Activated T-helper 2 cell treated with anti-CD3 and anti-CD28 coated beads, Interferon-gamma antibody, Interleukin-2, Interleukin-4, amounts not matched to agents 10 μg/mL and 5 μg/mL and 100 μg/mL, durations not matched to agents 14 hours and 24 hours and 36 hours (primary cell): ENCODE results near the gene ETV6. TPM values are rescaled to one million over a fixed set of nuclear protein-coding genes. Genes with fewer than 3 reads are reported as not detected.
A peak's percentile ranks its signal among the peaks of the same experiment; 100 is the strongest.

ENCODE experiments used
- DNase-seq: peaks from one replicate; pipeline ENCODE4 v3.0.0; 2021; ENCODE audit warnings: low spot score
- H3K27ac Mint-ChIP-seq: one replicate; pipeline ENCODE4 v1.8.0; 2021; ENCODE audit warnings: mixed read lengths
- H3K27me3 Mint-ChIP-seq: one replicate; pipeline ENCODE4 v1.8.0; 2021; ENCODE audit warnings: low read depth, mixed read lengths
- H3K36me3 Mint-ChIP-seq: one replicate; pipeline ENCODE4 v1.8.0; 2021; ENCODE audit warnings: low read depth, mixed read lengths
- H3K4me1 Mint-ChIP-seq: one replicate; pipeline ENCODE4 v1.8.0; 2021; ENCODE audit warnings: low read depth, mixed read lengths
- H3K4me3 Mint-ChIP-seq: one replicate; pipeline ENCODE4 v1.8.0; 2021; ENCODE audit warnings: low read depth, mild to moderate bottlenecking, moderate library complexity, mixed read lengths
- H3K9me3 Mint-ChIP-seq: one replicate; pipeline ENCODE4 v1.8.0; 2021; ENCODE audit warnings: mixed read lengths
- intact Hi-C: fragments of 100-400 bp; cut with micrococcal nuclease; formaldehyde crosslinking; loops from one replicate; pipeline ENCODE4 v1.15.1; 2023
- total RNA-seq: library from RNA; stranded (reverse); gene quantifications from 2 replicates; pipeline ENCODE4 v1.2.3, GENCODE V29; 2022

Gene ETV6
- total RNA-seq, 1 donor from 2014 or later = 69.4 TPM

- H3K9me3 Mint-ChIP-seq = no peaks in the 10 kb centered on the region
- no peak for DNase-seq
- H3K27me3 Mint-ChIP-seq = no peaks in the 10 kb centered on the region
- intact Hi-C loops = no loop called here
- peaks cover 37% of the 10 kb centered on the region for H3K36me3 Mint-ChIP-seq
- no peak overlapping the region for H3K27ac Mint-ChIP-seq
- H3K4me1 Mint-ChIP-seq = peaks cover 23% of the 10 kb centered on the region
- no peak overlapping the region for H3K4me3 Mint-ChIP-seq
These were observed 173.6 kb downstream of the ETV6 start for GRCh38 chr12:11823043-11823442.

DNA sequence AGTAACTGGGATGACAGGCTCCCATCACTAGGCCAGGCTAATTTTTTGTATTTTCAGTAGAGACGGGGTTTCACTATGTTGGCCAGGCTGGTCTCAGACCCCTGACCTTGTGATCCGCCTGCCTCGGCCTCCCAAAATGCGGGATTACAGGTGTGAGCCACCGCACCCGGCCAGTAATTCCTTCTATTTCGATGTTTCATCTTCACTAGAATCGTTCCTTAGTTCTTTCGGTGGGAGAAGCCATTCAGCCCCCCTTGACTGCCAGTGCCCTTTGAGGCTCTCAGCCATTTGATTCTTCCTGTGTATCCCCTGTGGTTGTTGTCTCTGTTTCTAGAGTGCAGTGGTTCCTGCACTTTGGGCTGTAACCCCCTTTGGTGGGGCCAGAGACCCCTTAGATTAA lies 174.1 kb downstream of the ETV6 start:
- intact Hi-C loops = no loop called here
- no peak overlapping the region for H3K27ac Mint-ChIP-seq
- H3K9me3 Mint-ChIP-seq = no peaks in the 10 kb centered on the region
- peaks cover 37% of the 10 kb centered on the region for H3K36me3 Mint-ChIP-seq
- peaks cover 23% of the 10 kb centered on the region for H3K4me1 Mint-ChIP-seq
- H3K27me3 Mint-ChIP-seq = no peaks in the 10 kb centered on the region
- DNase-seq = no peak
- no peak overlapping the region for H3K4me3 Mint-ChIP-seq

DNA sequence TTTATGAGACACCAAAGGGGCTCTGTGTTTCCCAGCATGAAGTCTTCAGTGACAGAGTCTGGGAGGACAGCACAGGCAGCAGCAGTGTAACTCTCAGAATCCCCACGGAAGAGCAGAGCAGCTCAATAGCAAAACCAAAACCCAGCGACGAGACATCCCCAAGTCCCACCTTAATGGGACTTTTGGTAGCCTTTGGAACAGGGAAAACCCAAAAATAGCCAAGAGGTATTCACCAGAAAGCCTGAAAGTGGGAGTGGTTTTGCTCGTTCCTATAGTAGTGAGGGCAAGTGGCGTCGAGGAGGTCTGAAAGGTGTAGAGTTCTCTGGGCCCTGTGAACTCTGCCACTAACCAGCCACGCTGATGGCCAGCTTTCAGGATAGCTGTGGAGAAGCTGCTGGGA lies 174.6 kb downstream of the ETV6 start:
- H3K4me1 Mint-ChIP-seq = peaks cover 23% of the 10 kb centered on the region
- H3K4me3 Mint-ChIP-seq = no peak overlapping the region
- H3K27me3 Mint-ChIP-seq = no peaks in the 10 kb centered on the region
- no peak overlapping the region for H3K27ac Mint-ChIP-seq
- intact Hi-C loops = no loop called here
- DNase-seq = no peak
- H3K36me3 Mint-ChIP-seq = peaks cover 37% of the 10 kb centered on the region
- no peaks in the 10 kb centered on the region for H3K9me3 Mint-ChIP-seq

DNA sequence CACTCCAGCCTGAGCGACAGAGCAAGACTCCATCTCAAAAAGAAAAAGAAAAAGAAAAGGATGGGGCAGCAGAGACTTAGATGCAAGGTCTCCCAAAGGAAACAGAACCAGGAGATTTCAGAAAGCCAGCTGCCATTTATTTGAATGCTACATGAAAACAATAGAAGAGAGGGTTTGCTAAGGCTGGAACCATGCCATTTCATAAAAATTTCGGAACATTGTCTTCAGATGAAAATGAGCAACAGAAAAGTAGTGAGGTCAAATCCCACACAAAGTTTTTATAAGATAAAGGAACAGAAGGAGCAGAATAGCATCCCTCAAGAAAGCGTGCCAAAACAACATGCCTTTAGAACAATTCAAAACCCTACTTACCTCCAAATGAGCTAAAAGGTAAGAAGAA lies 175.3 kb downstream of the ETV6 start:
- H3K27ac Mint-ChIP-seq = no peak overlapping the region
- peaks cover 23% of the 10 kb centered on the region for H3K4me1 Mint-ChIP-seq
- intact Hi-C loops = no loop called here
- peaks cover 37% of the 10 kb centered on the region for H3K36me3 Mint-ChIP-seq
- no peak for DNase-seq
- H3K4me3 Mint-ChIP-seq = no peak overlapping the region
- H3K27me3 Mint-ChIP-seq = no peaks in the 10 kb centered on the region
- H3K9me3 Mint-ChIP-seq = no peaks in the 10 kb centered on the region

- no peak overlapping the region for H3K4me3 Mint-ChIP-seq
- peaks cover 23% of the 10 kb centered on the region for H3K4me1 Mint-ChIP-seq
- intact Hi-C loops = no loop called here
- DNase-seq = no peak
- H3K27me3 Mint-ChIP-seq = no peaks in the 10 kb centered on the region
- no peak overlapping the region for H3K27ac Mint-ChIP-seq
- H3K9me3 Mint-ChIP-seq = no peaks in the 10 kb centered on the region
- peaks cover 37% of the 10 kb centered on the region for H3K36me3 Mint-ChIP-seq
These were observed 175.8 kb downstream of the ETV6 start for GRCh38 chr12:11825278-11825677.

- Mint-ChIP-seq H3K36me3 (peaks cover 37% of the 10 kb centered on the region), H3K27ac (no peak overlapping the region), H3K9me3 (no peaks in the 10 kb centered on the region), H3K4me1 (peaks cover 23% of the 10 kb centered on the region), H3K4me3 (no peak overlapping the region), H3K27me3 (no peaks in the 10 kb centered on the region)
- intact Hi-C loops = no loop called here
- no peak for DNase-seq
These were observed 177.1 kb downstream of the ETV6 start for GRCh38 chr12:11826574-11826973.

DNA sequence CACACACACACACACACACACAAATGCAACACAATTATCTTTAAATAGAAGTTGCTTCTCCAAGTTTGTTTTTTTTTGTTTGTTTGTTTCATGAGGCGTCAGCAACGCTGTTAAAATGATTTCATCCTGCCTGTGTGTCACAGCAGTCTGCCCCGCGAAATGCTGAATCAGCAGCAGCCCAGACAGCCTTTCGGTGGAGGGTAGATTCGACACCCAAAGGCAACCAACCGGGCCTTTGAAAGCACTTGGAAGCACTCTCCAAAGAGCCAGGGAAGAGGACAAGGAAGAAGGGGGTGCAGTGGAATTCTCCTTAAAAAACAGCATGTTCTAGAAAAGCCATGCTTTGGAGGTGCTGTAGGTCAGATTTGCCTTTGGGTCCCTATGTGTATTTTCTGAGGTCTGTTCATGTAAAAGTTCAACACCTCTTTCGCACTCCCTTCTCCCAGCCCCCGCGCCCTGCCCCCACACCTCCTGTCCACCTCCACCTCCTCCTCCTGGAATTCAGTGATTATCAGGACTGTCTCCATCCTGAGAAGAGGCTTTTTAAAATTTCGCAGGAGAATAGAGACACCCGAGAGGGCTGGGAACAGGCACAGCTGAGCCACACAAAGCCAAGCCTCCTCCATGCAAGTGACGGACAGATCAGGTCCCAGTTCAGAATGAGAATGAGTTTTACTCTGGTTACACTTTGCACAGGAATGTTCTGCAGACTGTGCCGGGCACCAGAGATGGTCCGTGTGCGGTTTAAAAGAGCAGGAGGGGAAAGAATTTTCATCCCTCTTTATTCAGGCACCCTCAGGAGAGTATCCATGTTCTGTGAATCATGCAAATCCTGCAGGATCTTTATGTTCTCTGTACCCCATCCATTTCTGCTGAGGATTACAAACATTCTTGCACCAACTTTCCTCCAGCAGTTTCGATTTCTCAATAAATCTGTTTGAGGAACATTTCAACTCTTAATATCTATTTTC lies 177.9 kb downstream of the ETV6 start:
- Mint-ChIP-seq H3K27ac (no peak overlapping the region), H3K36me3 (peaks cover 34% of the 10 kb centered on the region), H3K9me3 (no peaks in the 10 kb centered on the region), H3K27me3 (no peaks in the 10 kb centered on the region), H3K4me3 (no peak overlapping the region), H3K4me1 (peaks cover 23% of the 10 kb centered on the region)
- no peak for DNase-seq
- intact Hi-C loops = no loop called here

DNA sequence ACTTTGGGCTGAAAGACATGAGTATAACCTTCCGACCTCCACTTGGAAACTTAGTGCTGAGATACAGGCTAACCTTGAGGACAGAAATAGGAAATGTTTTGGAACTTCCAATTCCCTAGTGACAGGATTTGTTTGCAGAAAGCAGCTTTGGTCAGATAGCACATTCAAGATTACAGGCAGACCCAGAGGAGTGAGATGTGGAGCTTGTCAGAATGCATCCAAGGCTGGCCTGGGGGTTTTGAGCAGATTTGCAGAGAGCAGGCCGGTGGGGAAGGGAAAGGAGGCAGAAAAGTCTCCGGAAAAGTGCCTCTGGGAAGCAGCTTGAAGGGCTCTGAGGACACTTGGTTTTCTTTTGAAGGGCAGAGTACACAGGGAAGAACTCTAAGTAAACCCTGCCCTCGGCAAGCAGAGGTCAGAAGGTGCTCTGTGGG lies 180.3 kb downstream of the ETV6 start:
- H3K9me3 Mint-ChIP-seq = no peaks in the 10 kb centered on the region
- H3K4me1 Mint-ChIP-seq = peaks cover 35% of the 10 kb centered on the region
- DNase-seq = no peak
- no peak overlapping the region for H3K27ac Mint-ChIP-seq
- no peak overlapping the region for H3K4me3 Mint-ChIP-seq
- no peaks in the 10 kb centered on the region for H3K27me3 Mint-ChIP-seq
- peaks cover 27% of the 10 kb centered on the region for H3K36me3 Mint-ChIP-seq
- intact Hi-C loops = loop anchor here (5.0 kb wide), 1 partner anchor 97 kb away; no protein-coding TSS in a partner anchor

DNA sequence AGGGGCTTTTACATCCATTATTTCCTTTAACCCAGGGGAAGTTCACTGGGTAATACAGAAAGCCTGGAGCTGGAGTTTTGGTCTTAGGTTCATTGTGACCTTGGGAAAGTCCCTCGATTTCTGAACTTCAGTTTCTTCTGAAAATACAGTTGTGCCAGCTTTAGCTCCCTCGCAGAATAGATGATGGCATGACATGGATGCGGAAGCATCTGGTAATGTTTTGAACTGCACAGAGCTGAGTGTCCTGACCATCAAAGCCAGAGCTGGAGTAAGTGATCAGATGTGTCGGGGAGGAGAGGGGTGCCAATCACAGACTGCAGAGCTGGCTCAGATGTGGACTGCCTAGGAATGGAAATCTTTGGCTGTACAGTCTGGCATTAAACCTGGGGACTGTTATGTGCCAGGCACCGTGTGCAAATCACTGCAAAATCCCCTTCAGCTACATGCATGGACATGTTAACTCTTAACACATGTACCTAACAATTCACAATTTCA lies 180.9 kb downstream of the ETV6 start:
- DNase-seq = no peak
- intact Hi-C loops = loop anchor here (5.0 kb wide), 1 partner anchor 98 kb away; no protein-coding TSS in a partner anchor

DNA sequence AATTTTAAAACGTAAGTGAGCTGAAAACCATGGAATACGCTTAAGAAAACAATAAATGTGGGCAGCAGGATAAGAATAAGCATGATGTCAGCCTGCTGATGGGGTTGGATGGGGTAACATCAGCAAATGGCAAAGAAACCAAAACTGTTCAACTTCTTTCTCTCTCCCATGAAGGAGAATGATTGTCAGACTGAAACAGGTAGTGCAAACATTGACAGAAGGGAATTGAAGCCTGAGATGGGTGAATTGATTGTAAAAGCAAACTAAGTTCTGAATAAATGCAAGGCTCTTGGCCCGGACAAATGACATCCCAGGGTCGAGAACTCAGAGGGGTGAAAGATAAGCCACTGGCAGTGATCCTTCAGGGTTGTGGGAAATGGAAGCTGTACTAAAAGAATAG lies 182.6 kb downstream of the ETV6 start:
- intact Hi-C loops = loop anchor here (2.0 to 5.0 kb wide), 2 partner anchors 19 to 100 kb away; no protein-coding TSS in a partner anchor
- Mint-ChIP-seq H3K27ac (peak overlapping the region; percentile 77), H3K4me1 (peaks cover 48% of the 10 kb centered on the region)

More for the DNA sequence above, 180.9 kb downstream of the ETV6 start:
- peaks cover 23% of the 10 kb centered on the region for H3K36me3 Mint-ChIP-seq
- H3K4me1 Mint-ChIP-seq = peaks cover 40% of the 10 kb centered on the region
- H3K4me3 Mint-ChIP-seq = no peak overlapping the region
- no peaks in the 10 kb centered on the region for H3K27me3 Mint-ChIP-seq
- H3K9me3 Mint-ChIP-seq = no peaks in the 10 kb centered on the region
- H3K27ac Mint-ChIP-seq = no peak overlapping the region

GRCh38 chr12:11833174-11833895 lies 183.9 kb downstream of the ETV6 start:
- Mint-ChIP-seq H3K4me1 (peaks cover 57% of the 10 kb centered on the region), H3K4me3 (no peak overlapping the region), H3K27me3 (no peaks in the 10 kb centered on the region), H3K27ac (peak overlapping the region; percentile 72), H3K9me3 (no peaks in the 10 kb centered on the region), H3K36me3 (peaks cover 25% of the 10 kb centered on the region)
- intact Hi-C loops = loop anchor here (2.0 to 5.0 kb wide), 2 partner anchors 21 to 101 kb away; no protein-coding TSS in a partner anchor
- DNase-seq = no peak

More for the DNA sequence above, 182.6 kb downstream of the ETV6 start:
- no peaks in the 10 kb centered on the region for H3K27me3 Mint-ChIP-seq
- no peak overlapping the region for H3K4me3 Mint-ChIP-seq
- no peaks in the 10 kb centered on the region for H3K9me3 Mint-ChIP-seq
- no peak for DNase-seq
- H3K36me3 Mint-ChIP-seq = peaks cover 16% of the 10 kb centered on the region

GRCh38 chr12:11834104-11834812 lies 184.8 kb downstream of the ETV6 start:
- H3K4me1 Mint-ChIP-seq = peaks cover 65% of the 10 kb centered on the region
- no peak for DNase-seq
- no peak overlapping the region for H3K4me3 Mint-ChIP-seq
- H3K27ac Mint-ChIP-seq = peak overlapping the region; percentile 72
- peaks cover 34% of the 10 kb centered on the region for H3K36me3 Mint-ChIP-seq
- intact Hi-C loops = loop anchor here (5.0 kb wide), 1 partner anchor 102 kb away; no protein-coding TSS in a partner anchor
- no peaks in the 10 kb centered on the region for H3K27me3 Mint-ChIP-seq
- H3K9me3 Mint-ChIP-seq = no peaks in the 10 kb centered on the region
